Measurements from ENCODE around the gene TSPAN10.

GRCh38 chr17:81640011-81640410 lies 3.0 kb downstream of the TSPAN10 start:
- TF ChIP-seq CTCF (conservative IDR thresholded peaks at IDR 0.05; ENCODE audit: low read depth, low read length), result no peak
- no peak for TF ChIP-seq EZH2phosphoT487 (IDR thresholded peaks at IDR 0.05; ENCODE audit: borderline replicate concordance, low read length)

Data from PC-3 (cell line).